Esophagus muscularis mucosa (tissue), 4 donors: ENCODE data around the gene CABCOCO1.

ENCODE experiments used
- CTCF ChIP-seq, 3 experiments: fragments of 200-600 bp in 2 of 3; fragments of 450-650 bp in 1 of 3; sonication (generic) in 2 of 3; IDR thresholded peaks; one replicate each; pipeline ENCODE4 v1.5.1; 2017 to 2019; ENCODE audit warnings: antibody characterized with exemption in 3 of 3, mild to moderate bottlenecking in 2 of 3, moderate library complexity in 1 of 3
- EP300 ChIP-seq: sonication (generic); formaldehyde crosslinking; IDR thresholded peaks from one replicate; pipeline ENCODE4 v1.6.1; 2017; ENCODE audit warnings: antibody characterized with exemption
- POLR2A ChIP-seq: fragments of 450-650 bp; IDR thresholded peaks from one replicate; pipeline ENCODE4 v1.6.1; 2017; ENCODE audit warnings: antibody characterized with exemption, moderate library complexity, mild to moderate bottlenecking, low read depth

GRCh38 chr10:61780732-61781131 lies 118.0 kb downstream of the CABCOCO1 start:
- no peak for TF ChIP-seq CTCF (IDR thresholded peaks at IDR 0.05)
- no peak for TF ChIP-seq POLR2A
- TF ChIP-seq EP300 = no peak
